SK-N-SH treated with all-trans-retinoic acid at 6 μM for 48 hours (cell line): ENCODE results near the gene FFAR2.

Experiments used
- ATAC-seq: fragments of 200-7000 bp; cut with Tn5 transposase; 3 replicates; pipeline ENCODE4 v1.9.1; 2020; ENCODE audit warnings: mild to moderate bottlenecking, moderate library complexity
- ARNTL ChIP-seq: fragments of 450-650 bp; formaldehyde crosslinking; IDR thresholded peaks from 2 replicates; pipeline ENCODE4 v1.5.0; 2020; ENCODE audit warnings: low read depth, mild to moderate bottlenecking, moderate library complexity, borderline replicate concordance
- BACH2 ChIP-seq: fragments of 250-450 bp; sonication (Bioruptor Pico); IDR thresholded peaks from 2 replicates; pipeline ENCODE4 v1.9.0; 2021; ENCODE audit warnings: mild to moderate bottlenecking, borderline replicate concordance
- ESRRG ChIP-seq: fragments of 250-450 bp; sonication (Bioruptor Pico); IDR thresholded peaks from 2 replicates; pipeline ENCODE4 v1.6.1; 2021; ENCODE audit warnings: mild to moderate bottlenecking
- GLIS3 ChIP-seq: fragments of 250-450 bp; sonication (Bioruptor Pico); IDR thresholded peaks from 2 replicates; pipeline ENCODE4 v1.5.0; 2020; ENCODE audit warnings: mild to moderate bottlenecking, moderate library complexity
- ISL1 ChIP-seq: fragments of 250-450 bp; sonication (Bioruptor Pico); IDR thresholded peaks from 2 replicates; pipeline ENCODE4 v2.1.2; 2022; ENCODE audit warnings: mild to moderate bottlenecking, moderate library complexity
- OSR1 ChIP-seq: fragments of 250-450 bp; sonication (Bioruptor Pico); IDR thresholded peaks from 2 replicates; pipeline ENCODE4 v1.8.0; 2022; ENCODE audit warnings: moderate library complexity, mild to moderate bottlenecking, inconsistent platforms
- POU6F1 ChIP-seq: fragments of 250-450 bp; sonication (Bioruptor Pico); IDR thresholded peaks from 2 replicates; pipeline ENCODE4 v1.8.0; 2021; ENCODE audit warnings: low read depth, mild to moderate bottlenecking, moderate library complexity, borderline replicate concordance
- PPARA ChIP-seq: fragments of 250-450 bp; sonication (Bioruptor Pico); IDR thresholded peaks from 2 replicates; pipeline ENCODE4 v1.5.0; 2020; ENCODE audit warnings: mild to moderate bottlenecking, borderline replicate concordance
- RARB ChIP-seq: fragments of 250-450 bp; sonication (Bioruptor Pico); IDR thresholded peaks from 2 replicates; pipeline ENCODE4 v1.8.0; 2021; ENCODE audit warnings: mild to moderate bottlenecking, moderate library complexity
- SNAI2 ChIP-seq: fragments of 250-450 bp; sonication (Bioruptor Pico); IDR thresholded peaks from 2 replicates; pipeline ENCODE4 v1.5.0; 2020; ENCODE audit warnings: mild to moderate bottlenecking, moderate library complexity
- TOX ChIP-seq: fragments of 250-450 bp; sonication (Bioruptor Pico); IDR thresholded peaks from 2 replicates; pipeline ENCODE4 v1.8.0; 2021; ENCODE audit warnings: mild to moderate bottlenecking, moderate library complexity, borderline replicate concordance
- ZC3H10 ChIP-seq: fragments of 250-450 bp; sonication (Bioruptor Pico); IDR thresholded peaks from 2 replicates; pipeline ENCODE4 v1.5.1; 2021; ENCODE audit warnings: mild to moderate bottlenecking, moderate library complexity
- ZFP3 ChIP-seq: fragments of 250-450 bp; sonication (Bioruptor Pico); IDR thresholded peaks from 2 replicates; pipeline ENCODE4 v1.5.0; 2020; ENCODE audit warnings: mild to moderate bottlenecking, moderate library complexity
- ZFP30 ChIP-seq: fragments of 450-650 bp; formaldehyde crosslinking; IDR thresholded peaks from 2 replicates; pipeline ENCODE4 v1.5.0; 2022; ENCODE audit warnings: mild to moderate bottlenecking, moderate library complexity
- ZNF565 ChIP-seq: fragments of 450-650 bp; formaldehyde crosslinking; conservative IDR thresholded peaks from 2 replicates; pipeline ENCODE4 v1.5.0; 2020; ENCODE audit warnings: low read depth, mild to moderate bottlenecking, moderate library complexity
- ZNF70 ChIP-seq: fragments of 450-650 bp; formaldehyde crosslinking; IDR thresholded peaks from 2 replicates; pipeline ENCODE4 v1.5.0; 2020; ENCODE audit warnings: mild to moderate bottlenecking, moderate library complexity
- ZNF8 ChIP-seq: fragments of 450-650 bp; formaldehyde crosslinking; IDR thresholded peaks from 2 replicates; pipeline ENCODE4 v1.5.0; 2020; ENCODE audit warnings: mild to moderate bottlenecking, moderate library complexity
- TF ChIP-seq, protein P1 (sequence below): fragments of 250-450 bp; sonication (Bioruptor Pico); IDR thresholded peaks from 2 replicates; pipeline ENCODE4 v1.5.1; 2020; ENCODE audit warnings: low read depth, mild to moderate bottlenecking, moderate library complexity
- TF ChIP-seq, protein P2 (sequence below): fragments of 250-450 bp; sonication (Bioruptor Pico); IDR thresholded peaks from 2 replicates; pipeline ENCODE4 v1.5.0; 2020; ENCODE audit warnings: mild to moderate bottlenecking, moderate library complexity
- TF ChIP-seq, protein P3 (sequence below): fragments of 250-450 bp; sonication (Bioruptor Pico); IDR thresholded peaks from 2 replicates; pipeline ENCODE4 v1.8.0; 2020; ENCODE audit warnings: mild to moderate bottlenecking, moderate library complexity, borderline replicate concordance

The FFAR2 gene

GRCh38 chr19:35493971-35494370 is 45.9 kb downstream of the FFAR2 start:
- TF ChIP-seq ZNF8 (CRISPR knock-in tag) (no peak), TOX (CRISPR knock-in tag) (no peak), ZC3H10 (CRISPR knock-in tag) (no peak), SNAI2 (CRISPR knock-in tag) (no peak), GLIS3 (CRISPR knock-in tag) (no peak), ZFP3 (CRISPR knock-in tag) (no peak), ISL1 (CRISPR knock-in tag) (no peak), OSR1 (CRISPR knock-in tag) (no peak), ZNF70 (CRISPR knock-in tag) (no peak), ZNF565 (no peak), ESRRG (no peak)
- TF ChIP-seq, protein P1, sequence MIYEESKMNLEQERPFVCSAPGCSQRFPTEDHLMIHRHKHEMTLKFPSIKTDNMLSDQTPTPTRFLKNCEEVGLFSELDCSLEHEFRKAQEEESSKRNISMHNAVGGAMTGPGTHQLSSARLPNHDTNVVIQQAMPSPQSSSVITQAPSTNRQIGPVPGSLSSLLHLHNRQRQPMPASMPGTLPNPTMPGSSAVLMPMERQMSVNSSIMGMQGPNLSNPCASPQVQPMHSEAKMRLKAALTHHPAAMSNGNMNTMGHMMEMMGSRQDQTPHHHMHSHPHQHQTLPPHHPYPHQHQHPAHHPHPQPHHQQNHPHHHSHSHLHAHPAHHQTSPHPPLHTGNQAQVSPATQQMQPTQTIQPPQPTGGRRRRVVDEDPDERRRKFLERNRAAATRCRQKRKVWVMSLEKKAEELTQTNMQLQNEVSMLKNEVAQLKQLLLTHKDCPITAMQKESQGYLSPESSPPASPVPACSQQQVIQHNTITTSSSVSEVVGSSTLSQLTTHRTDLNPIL (CRISPR knock-in tag): no peak
- TF ChIP-seq, protein P2, sequence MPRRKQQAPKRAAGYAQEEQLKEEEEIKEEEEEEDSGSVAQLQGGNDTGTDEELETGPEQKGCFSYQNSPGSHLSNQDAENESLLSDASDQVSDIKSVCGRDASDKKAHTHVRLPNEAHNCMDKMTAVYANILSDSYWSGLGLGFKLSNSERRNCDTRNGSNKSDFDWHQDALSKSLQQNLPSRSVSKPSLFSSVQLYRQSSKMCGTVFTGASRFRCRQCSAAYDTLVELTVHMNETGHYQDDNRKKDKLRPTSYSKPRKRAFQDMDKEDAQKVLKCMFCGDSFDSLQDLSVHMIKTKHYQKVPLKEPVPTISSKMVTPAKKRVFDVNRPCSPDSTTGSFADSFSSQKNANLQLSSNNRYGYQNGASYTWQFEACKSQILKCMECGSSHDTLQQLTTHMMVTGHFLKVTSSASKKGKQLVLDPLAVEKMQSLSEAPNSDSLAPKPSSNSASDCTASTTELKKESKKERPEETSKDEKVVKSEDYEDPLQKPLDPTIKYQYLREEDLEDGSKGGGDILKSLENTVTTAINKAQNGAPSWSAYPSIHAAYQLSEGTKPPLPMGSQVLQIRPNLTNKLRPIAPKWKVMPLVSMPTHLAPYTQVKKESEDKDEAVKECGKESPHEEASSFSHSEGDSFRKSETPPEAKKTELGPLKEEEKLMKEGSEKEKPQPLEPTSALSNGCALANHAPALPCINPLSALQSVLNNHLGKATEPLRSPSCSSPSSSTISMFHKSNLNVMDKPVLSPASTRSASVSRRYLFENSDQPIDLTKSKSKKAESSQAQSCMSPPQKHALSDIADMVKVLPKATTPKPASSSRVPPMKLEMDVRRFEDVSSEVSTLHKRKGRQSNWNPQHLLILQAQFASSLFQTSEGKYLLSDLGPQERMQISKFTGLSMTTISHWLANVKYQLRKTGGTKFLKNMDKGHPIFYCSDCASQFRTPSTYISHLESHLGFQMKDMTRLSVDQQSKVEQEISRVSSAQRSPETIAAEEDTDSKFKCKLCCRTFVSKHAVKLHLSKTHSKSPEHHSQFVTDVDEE (CRISPR knock-in tag): no peak
- TF ChIP-seq, protein P3, sequence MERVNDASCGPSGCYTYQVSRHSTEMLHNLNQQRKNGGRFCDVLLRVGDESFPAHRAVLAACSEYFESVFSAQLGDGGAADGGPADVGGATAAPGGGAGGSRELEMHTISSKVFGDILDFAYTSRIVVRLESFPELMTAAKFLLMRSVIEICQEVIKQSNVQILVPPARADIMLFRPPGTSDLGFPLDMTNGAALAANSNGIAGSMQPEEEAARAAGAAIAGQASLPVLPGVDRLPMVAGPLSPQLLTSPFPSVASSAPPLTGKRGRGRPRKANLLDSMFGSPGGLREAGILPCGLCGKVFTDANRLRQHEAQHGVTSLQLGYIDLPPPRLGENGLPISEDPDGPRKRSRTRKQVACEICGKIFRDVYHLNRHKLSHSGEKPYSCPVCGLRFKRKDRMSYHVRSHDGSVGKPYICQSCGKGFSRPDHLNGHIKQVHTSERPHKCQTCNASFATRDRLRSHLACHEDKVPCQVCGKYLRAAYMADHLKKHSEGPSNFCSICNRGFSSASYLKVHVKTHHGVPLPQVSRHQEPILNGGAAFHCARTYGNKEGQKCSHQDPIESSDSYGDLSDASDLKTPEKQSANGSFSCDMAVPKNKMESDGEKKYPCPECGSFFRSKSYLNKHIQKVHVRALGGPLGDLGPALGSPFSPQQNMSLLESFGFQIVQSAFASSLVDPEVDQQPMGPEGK (CRISPR knock-in tag): no peak
- ATAC-seq: no peak

DNA sequence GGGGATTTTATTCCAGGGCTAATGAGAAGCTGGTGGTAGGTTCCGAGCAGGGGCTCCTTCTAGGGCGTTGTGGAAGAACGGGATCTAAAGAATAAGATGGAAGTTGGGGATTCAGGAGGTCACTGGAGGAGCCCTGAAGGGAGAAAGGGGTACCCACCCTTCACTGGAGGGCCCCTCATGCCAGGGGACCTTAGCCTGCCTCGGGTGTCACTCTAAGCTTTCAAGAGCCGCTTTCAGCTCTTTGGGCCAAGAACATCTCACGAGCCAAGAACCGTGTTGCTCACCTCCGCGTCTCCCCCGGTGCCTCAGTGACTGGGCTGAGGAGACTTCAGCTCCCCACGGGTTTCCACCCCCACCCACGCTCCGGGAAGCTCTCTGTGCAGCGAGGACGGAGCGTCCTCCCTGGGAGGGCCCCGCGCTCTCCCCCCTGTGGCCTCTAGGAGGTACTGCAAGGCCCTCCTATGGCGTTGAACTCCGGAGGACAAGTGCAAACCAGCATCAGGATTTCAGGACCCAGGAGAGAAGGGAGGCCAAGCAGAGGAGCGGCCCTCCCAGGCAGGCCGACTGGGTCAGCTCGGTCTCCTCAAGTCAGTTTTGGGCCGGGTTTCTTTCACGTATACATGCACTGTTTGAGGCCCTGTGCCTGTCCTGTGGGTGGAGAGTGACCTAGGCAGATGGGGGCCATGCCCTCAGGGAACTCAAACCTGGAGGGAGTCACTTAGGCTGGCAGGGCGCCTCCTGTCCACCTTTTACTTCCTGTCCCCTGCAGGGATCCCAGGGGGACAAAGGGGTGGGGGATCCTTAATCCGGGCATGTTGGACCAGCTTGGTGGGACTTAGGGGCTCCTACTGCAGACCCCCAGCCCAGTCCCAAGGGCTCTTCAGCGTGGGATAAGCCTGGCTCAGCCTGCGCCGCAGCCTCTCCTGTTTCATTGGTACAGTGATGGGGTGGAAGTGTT is 47.3 kb downstream of the FFAR2 start:
- TF ChIP-seq ARNTL (CRISPR knock-in tag) (no peak), SNAI2 (CRISPR knock-in tag) (no peak), OSR1 (CRISPR knock-in tag) (no peak), RARB (CRISPR knock-in tag) (no peak), PPARA (CRISPR knock-in tag) (no peak), ZNF565 (no peak), GLIS3 (CRISPR knock-in tag) (no peak), ESRRG (no peak), BACH2 (CRISPR knock-in tag) (no peak), ISL1 (CRISPR knock-in tag) (no peak), POU6F1 (CRISPR knock-in tag) (no peak), ZFP30 (CRISPR knock-in tag) (no peak), ZC3H10 (CRISPR knock-in tag) (no peak)
- TF ChIP-seq, protein P1 (CRISPR knock-in tag): no peak
- TF ChIP-seq, protein P3 (CRISPR knock-in tag): no peak
- TF ChIP-seq, protein P2 (CRISPR knock-in tag): no peak
- ATAC-seq: peak; percentile 96
